Type B pancreatic cell (in vitro differentiated cells): ENCODE results near the gene DLGAP3. TPM values are rescaled to one million over a fixed set of nuclear protein-coding genes. Genes with fewer than 3 reads are reported as not detected.

ENCODE experiments used
- DNase-seq: peaks from one replicate; pipeline ENCODE4 v3.0.0; 2021; ENCODE audit warnings: mixed read lengths; ENCODE audit not compliant: unreplicated experiment; ENCODE audit errors: extremely low spot score
- H3K27ac Mint-ChIP-seq: 2 replicates; pipeline ENCODE4 v1.8.0; 2021; ENCODE audit warnings: mild to moderate bottlenecking, mixed read lengths
- H3K27me3 Mint-ChIP-seq: 2 replicates; pipeline ENCODE4 v1.8.0; 2021; ENCODE audit warnings: mixed read lengths
- H3K36me3 Mint-ChIP-seq: 2 replicates; pipeline ENCODE4 v1.8.0; 2021; ENCODE audit warnings: mixed read lengths
- H3K4me1 Mint-ChIP-seq: one replicate; pipeline ENCODE4 v1.8.0; 2021; ENCODE audit warnings: mixed read lengths; ENCODE audit not compliant: unreplicated experiment
- H3K4me3 Mint-ChIP-seq: 2 replicates; pipeline ENCODE4 v1.8.0; 2021; ENCODE audit warnings: mild to moderate bottlenecking, mixed read lengths
- H3K9me3 Mint-ChIP-seq: 2 replicates; pipeline ENCODE4 v1.8.0; 2021; ENCODE audit warnings: mixed read lengths
- total RNA-seq: library from RNA; stranded (reverse); gene quantifications from 2 replicates; pipeline ENCODE4 v1.2.1, GENCODE V29; 2021; ENCODE audit warnings: low replicate concordance
- TF ChIP-seq, protein P1 (sequence below): fragments of 200-600 bp; sonication (generic); conservative IDR thresholded peaks from 2 replicates; pipeline ENCODE4 v1.5.0; 2021; ENCODE audit warnings: antibody characterized with exemption, mild to moderate bottlenecking

DLGAP3 gene
- total RNA-seq, 1 donor from 2014 or later = 1.0 TPM

DNA sequence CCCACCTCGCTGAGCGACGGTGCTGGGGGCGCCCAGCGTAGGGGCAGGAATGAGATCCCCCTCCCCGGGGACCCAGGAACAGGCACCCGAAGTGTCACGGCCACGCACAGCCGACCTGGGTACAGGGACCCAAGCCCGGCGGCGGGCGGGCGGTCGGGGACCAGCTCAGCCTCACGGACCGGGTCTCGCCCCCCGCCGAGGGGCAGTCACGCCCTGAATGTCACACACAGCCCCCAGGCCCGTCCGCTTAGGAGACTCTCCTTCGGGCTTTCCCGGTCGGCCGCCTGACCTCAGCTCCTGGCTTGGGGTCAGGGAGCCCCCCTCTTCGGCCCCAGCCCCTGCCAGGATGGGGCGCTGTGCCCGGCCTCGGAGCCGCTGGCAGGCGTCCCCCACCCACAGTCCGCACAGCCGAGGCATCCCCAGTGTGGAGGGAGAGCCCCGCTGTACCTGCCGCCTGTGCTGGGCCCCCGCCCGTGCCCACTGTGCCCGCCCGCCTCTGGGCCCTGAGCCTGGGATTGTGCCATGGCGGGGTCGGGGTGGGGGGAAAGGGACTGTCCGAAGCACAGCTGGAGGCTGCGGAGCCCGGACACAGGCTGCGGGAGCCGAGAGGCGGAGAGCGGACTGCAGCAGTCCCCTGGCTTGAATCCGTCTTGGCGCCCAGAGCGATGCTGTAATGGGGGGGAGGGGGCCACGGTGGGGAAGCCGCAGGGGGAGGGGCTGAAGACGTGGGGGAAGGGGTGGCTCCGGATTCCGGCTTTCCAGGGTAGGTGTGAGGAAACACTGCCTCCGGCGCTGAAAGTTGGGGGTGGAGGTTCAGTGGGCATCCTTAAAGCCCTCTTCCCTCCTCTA lies 627 bp upstream of the DLGAP3 start:
- Mint-ChIP-seq H3K9me3 (no peaks in the 10 kb centered on the region), H3K4me3 (peak overlapping the region; percentile 54), H3K27ac (no peak overlapping the region), H3K36me3 (no peaks in the 10 kb centered on the region), H3K4me1 (peaks cover 6% of the 10 kb centered on the region), H3K27me3 (peaks cover 86% of the 10 kb centered on the region)
- TF ChIP-seq, protein P1, sequence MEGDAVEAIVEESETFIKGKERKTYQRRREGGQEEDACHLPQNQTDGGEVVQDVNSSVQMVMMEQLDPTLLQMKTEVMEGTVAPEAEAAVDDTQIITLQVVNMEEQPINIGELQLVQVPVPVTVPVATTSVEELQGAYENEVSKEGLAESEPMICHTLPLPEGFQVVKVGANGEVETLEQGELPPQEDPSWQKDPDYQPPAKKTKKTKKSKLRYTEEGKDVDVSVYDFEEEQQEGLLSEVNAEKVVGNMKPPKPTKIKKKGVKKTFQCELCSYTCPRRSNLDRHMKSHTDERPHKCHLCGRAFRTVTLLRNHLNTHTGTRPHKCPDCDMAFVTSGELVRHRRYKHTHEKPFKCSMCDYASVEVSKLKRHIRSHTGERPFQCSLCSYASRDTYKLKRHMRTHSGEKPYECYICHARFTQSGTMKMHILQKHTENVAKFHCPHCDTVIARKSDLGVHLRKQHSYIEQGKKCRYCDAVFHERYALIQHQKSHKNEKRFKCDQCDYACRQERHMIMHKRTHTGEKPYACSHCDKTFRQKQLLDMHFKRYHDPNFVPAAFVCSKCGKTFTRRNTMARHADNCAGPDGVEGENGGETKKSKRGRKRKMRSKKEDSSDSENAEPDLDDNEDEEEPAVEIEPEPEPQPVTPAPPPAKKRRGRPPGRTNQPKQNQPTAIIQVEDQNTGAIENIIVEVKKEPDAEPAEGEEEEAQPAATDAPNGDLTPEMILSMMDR = no peak
- DNase-seq = no peak

DNA sequence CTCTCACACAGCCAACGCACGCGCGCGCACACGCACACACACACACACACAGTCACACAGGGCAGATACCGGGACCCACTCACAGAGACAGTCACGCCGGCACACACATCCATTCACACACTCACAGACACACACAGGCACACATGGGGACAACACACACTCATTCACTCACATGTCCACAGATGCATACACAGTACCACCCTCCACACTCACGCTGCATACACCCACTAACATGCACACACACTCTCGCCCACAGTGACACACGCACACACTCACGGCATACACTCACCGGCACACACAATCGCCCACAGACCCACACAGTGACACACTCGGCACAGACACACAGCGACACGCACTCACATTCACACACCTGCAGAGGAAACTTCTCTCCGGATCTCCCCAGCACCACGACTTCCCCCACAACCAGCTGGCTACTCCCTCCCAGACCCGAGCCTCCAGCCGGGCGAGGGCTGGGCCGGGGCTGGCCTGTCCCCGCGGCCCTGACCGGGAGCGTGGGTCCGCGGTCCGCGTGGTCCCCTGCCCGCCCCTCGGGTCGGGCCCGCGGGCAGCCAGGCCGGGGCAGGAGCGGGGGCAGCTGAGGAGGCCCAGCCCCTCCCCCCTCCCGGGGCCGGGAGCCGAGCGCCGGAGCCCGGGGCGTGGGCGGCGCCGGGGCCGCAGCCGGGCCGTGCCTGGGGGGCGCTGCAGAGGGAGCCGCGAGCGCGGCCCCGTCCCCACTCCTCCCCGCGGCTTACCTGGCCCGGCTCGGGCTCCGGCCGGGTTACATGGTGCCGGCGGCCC lies 552 bp downstream of the DLGAP3 start:
- H3K27ac Mint-ChIP-seq = no peak overlapping the region
- DNase-seq = no peak

DNA sequence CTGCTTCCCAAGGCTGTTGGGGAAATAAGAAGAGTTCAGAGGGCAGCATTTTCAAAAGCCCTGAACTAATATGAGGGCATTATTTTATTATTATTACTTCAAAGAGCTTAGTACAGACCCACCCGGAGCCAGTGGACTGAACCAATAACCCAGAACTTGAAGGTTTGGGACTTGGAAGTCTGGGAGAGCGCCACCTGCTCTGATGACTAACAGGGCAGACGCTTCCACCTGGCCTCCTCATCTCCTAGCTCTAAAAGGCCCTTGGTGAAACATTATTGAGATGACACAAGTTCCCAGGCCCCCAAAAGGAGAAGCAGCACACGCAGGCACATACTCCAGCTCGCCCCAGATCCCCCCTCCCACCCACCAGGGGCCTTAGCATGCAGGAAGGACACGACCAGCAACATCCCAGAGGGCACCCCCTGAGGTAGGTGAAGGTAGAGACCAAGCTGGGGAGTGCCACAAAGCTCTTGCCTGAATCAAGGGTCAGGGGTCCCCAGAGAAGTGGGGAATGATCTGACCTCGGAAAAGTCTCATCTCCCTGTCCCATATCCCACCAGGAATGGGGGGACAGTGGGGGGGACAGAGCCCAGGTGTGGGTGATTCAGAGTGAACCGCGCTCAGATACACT lies 1.3 kb downstream of the DLGAP3 start:
- peak overlapping the region; percentile 86 for H3K4me3 Mint-ChIP-seq
- no peaks in the 10 kb centered on the region for H3K36me3 Mint-ChIP-seq
- no peak overlapping the region for H3K27ac Mint-ChIP-seq
- TF ChIP-seq, protein P1 = no peak
- peaks cover 85% of the 10 kb centered on the region for H3K27me3 Mint-ChIP-seq
- H3K9me3 Mint-ChIP-seq = no peaks in the 10 kb centered on the region
- peak; percentile 63 for DNase-seq
- peaks cover 6% of the 10 kb centered on the region for H3K4me1 Mint-ChIP-seq

More for the DNA sequence above, 552 bp downstream of the DLGAP3 start:
- Mint-ChIP-seq H3K9me3 (no peaks in the 10 kb centered on the region), H3K36me3 (no peaks in the 10 kb centered on the region), H3K4me1 (peaks cover 6% of the 10 kb centered on the region), H3K27me3 (peaks cover 86% of the 10 kb centered on the region), H3K4me3 (peak overlapping the region; percentile 86)
- TF ChIP-seq, protein P1 = no peak

DNA sequence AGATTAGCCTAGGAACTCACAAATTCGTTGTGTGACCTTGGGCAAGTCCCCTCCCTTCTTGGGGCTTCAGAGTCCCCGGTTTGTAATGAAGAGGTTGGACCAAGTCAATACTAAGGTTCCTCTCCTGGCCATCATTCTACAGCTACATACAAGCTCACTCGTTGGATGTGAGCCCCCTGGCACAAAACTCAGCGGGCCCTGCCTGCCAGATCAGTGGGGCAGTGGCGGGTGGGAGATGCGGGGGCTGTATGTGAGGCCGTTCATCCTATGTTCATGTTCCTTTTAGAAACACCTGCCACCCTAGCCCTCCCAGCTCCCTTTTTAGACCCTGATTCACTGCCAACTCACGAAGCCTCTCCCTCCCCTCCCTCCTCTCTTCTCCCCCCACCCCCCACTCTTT lies 2.1 kb downstream of the DLGAP3 start:
- Mint-ChIP-seq H3K4me3 (no peak overlapping the region), H3K4me1 (peaks cover 6% of the 10 kb centered on the region), H3K27me3 (peaks cover 85% of the 10 kb centered on the region)

DNA sequence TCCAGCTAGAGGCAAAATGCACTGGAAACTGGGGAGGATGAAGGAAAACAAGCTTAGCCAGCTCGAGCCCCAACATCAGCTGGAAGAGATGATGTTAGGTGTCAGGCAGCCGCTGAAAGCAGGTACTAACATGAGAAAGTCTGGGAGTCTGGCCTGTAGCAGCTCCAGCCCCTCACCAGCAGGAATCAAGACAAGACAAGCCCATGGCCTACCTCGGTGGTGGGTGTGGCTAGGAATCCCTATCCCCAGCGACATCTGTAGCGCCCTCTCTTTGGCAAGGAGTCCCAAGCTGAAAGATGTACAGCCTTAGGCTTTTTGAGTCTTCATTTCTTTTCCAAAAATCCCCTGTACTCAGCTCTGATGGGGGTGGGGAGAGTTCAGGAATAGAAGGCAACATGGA lies 2.6 kb downstream of the DLGAP3 start:
- Mint-ChIP-seq H3K27me3 (peaks cover 85% of the 10 kb centered on the region), H3K4me1 (peaks cover 6% of the 10 kb centered on the region), H3K36me3 (no peaks in the 10 kb centered on the region), H3K9me3 (no peaks in the 10 kb centered on the region), H3K4me3 (no peak overlapping the region), H3K27ac (no peak overlapping the region)
- DNase-seq = peak; percentile 31
- TF ChIP-seq, protein P1 = no peak

More for the DNA sequence above, 2.1 kb downstream of the DLGAP3 start:
- no peak overlapping the region for H3K27ac Mint-ChIP-seq
- H3K9me3 Mint-ChIP-seq = no peaks in the 10 kb centered on the region
- TF ChIP-seq, protein P1 = no peak
- DNase-seq = peak; percentile 25
- no peaks in the 10 kb centered on the region for H3K36me3 Mint-ChIP-seq
